H1 (cell line): ENCODE measurements around the gene HDHD5. TPM values are rescaled to one million over a fixed set of nuclear protein-coding genes. Genes with fewer than 3 reads are reported as not detected.

Experiments used
- CTCF ChIA-PET: fragments of 300-600 bp; sonication (Branson Sonifier 250); formaldehyde crosslinking; loops from one replicate; lab custom pipeline; 2021; ENCODE audit not compliant: partially characterized antibody; lab: Charles Lee
- POLR2A ChIA-PET: fragments of 300-600 bp; sonication (Branson Sonifier 250); formaldehyde crosslinking; loops from one replicate; lab custom pipeline; 2021; ENCODE audit warnings: inconsistent platforms; ENCODE audit not compliant: partially characterized antibody; lab: Charles Lee
- DNase-seq, 2 experiments: peaks; one replicate each; pipeline versions ENCODE4 v3.0.0 to v3.0.0-alpha.2; 2010 to 2022; ENCODE audit warnings: low spot score in 2 of 2, low read depth in 1 of 2, mixed read lengths in 1 of 2
- FAIRE-seq: peaks from 2 replicates; lab custom pipeline; 2011; peaks lifted over from hg19 to GRCh38; lab: Jason Lieb, UNC
- H2AFZ ChIP-seq: 2 replicates; pipeline ENCODE4 v1.8.1; 2012; ENCODE audit warnings: low read length, inconsistent platforms
- H2AK5ac ChIP-seq: 2 replicates; pipeline ENCODE4 v1.6.1; 2013; ENCODE audit warnings: low read depth, low read length
- H2BK120ac ChIP-seq: replicated peaks from 2 replicates; pipeline ENCODE3; 2013; ENCODE audit warnings: low read depth, low read length, inconsistent platforms
- H2BK12ac ChIP-seq: 2 replicates; pipeline ENCODE4 v1.6.1; 2013; ENCODE audit warnings: low read depth, low read length
- H2BK15ac ChIP-seq: 2 replicates; pipeline ENCODE4 v1.6.1; 2013; ENCODE audit warnings: low read length
- H2BK20ac ChIP-seq: 2 replicates; pipeline ENCODE4 v1.6.1; 2013; ENCODE audit warnings: low read length
- H2BK5ac ChIP-seq: 2 replicates; pipeline ENCODE4 v1.6.1; 2013; ENCODE audit warnings: low read depth, low read length
- H3K14ac ChIP-seq: 2 replicates; pipeline ENCODE4 v1.6.1; 2013; ENCODE audit warnings: inconsistent platforms; ENCODE audit not compliant: insufficient read length
- H3K18ac ChIP-seq: 2 replicates; pipeline ENCODE4 v1.6.1; 2013; ENCODE audit warnings: low read length; ENCODE audit errors: extremely low read depth
- H3K23ac ChIP-seq: 2 replicates; pipeline ENCODE4 v1.6.1; 2013; ENCODE audit warnings: inconsistent platforms; ENCODE audit not compliant: insufficient read length
- H3K23me2 ChIP-seq: 2 replicates; pipeline ENCODE4 v1.6.1; 2013; ENCODE audit warnings: low read depth, low read length
- H3K27ac ChIP-seq: 2 replicates; pipeline ENCODE4 v1.6.1; 2011; ENCODE audit warnings: low read depth, low read length, inconsistent platforms
- H3K27me3 ChIP-seq, 4 experiments: replicated peaks in 1 of 4; 1 replicate in 1 of 4; 2 replicates in 3 of 4; pipeline versions ENCODE4 v1.6.1 to v1.8.1; 2011 to 2013; ENCODE audit warnings: low read length in 3 of 4, mild to moderate bottlenecking in 3 of 4, inconsistent platforms in 2 of 4, mixed read lengths in 2 of 4, moderate library complexity in 1 of 4; ENCODE audit not compliant: control insufficient read depth in 3 of 4, insufficient read depth in 3 of 4; ENCODE audit errors: extremely low read depth in 1 of 4
- H3K36me3 ChIP-seq, 4 experiments: 2 replicates each; pipeline versions ENCODE4 v1.6.1 to v1.8.1; 2011 to 2013; ENCODE audit warnings: mild to moderate bottlenecking in 4 of 4, low read length in 3 of 4, moderate library complexity in 2 of 4, control low read depth in 1 of 4, inconsistent platforms in 1 of 4; ENCODE audit not compliant: insufficient read depth in 4 of 4, control insufficient read depth in 2 of 4
- H3K4ac ChIP-seq: replicated peaks from 2 replicates; pipeline ENCODE3; 2013; ENCODE audit warnings: low read length, low read depth, mixed read lengths, inconsistent platforms; ENCODE audit not compliant: insufficient read length
- H3K4me1 ChIP-seq, 4 experiments: replicated peaks in 1 of 4; 1 replicate in 1 of 4; 2 replicates in 3 of 4; pipeline versions ENCODE4 v1.6.1 to v1.8.1; 2011 to 2013; ENCODE audit warnings: low read length in 3 of 4, inconsistent platforms in 2 of 4, mixed read lengths in 1 of 4; ENCODE audit not compliant: insufficient read depth in 4 of 4, control insufficient read depth in 3 of 4
- H3K4me2 ChIP-seq, 2 experiments: 2 replicates each; pipeline versions ENCODE4 v1.6.1 to v1.8.1; 2011 to 2013; ENCODE audit warnings: low read depth in 2 of 2, low read length in 2 of 2, control low read depth in 1 of 2, inconsistent platforms in 1 of 2, mild to moderate bottlenecking in 1 of 2; ENCODE audit not compliant: insufficient read depth in 1 of 2
- H3K4me3 ChIP-seq, 4 experiments: fragments of 200-600, 300-600 bp in 1 of 4; sonication (generic), shearing (Covaris generic), sonication (Bioruptor Twin) in 1 of 4; 2 replicates each; pipeline versions ENCODE4 v1.5.1 to v1.8.1; 2011 to 2016; ENCODE audit warnings: low read length in 4 of 4, low read depth in 3 of 4, control low read depth in 2 of 4, inconsistent platforms in 2 of 4, mild to moderate bottlenecking in 2 of 4, mixed read lengths in 1 of 4, moderate library complexity in 1 of 4; ENCODE audit not compliant: insufficient read depth in 2 of 4; ENCODE audit errors: extremely low read depth in 1 of 4
- H3K56ac ChIP-seq: replicated peaks from 2 replicates; pipeline ENCODE3; 2013; ENCODE audit warnings: low read depth, mild to moderate bottlenecking, mixed read lengths, low read length, inconsistent platforms; ENCODE audit not compliant: insufficient read length
- H3K79me1 ChIP-seq: 2 replicates; pipeline ENCODE4 v1.6.1; 2013; ENCODE audit warnings: low read depth, low read length, control low read depth
- H3K79me2 ChIP-seq, 2 experiments: 2 replicates each; pipeline versions ENCODE4 v1.6.1 to v1.8.1; 2012 to 2013; ENCODE audit warnings: low read length in 2 of 2, mild to moderate bottlenecking in 2 of 2, inconsistent platforms in 1 of 2; ENCODE audit not compliant: insufficient read depth in 2 of 2, control insufficient read depth in 1 of 2
- H3K9ac ChIP-seq, 4 experiments: replicated peaks in 1 of 4; 1 replicate in 1 of 4; 2 replicates in 3 of 4; pipeline versions ENCODE4 v1.6.1 to v1.8.1; 2011 to 2013; ENCODE audit warnings: low read depth in 3 of 4, low read length in 3 of 4, control low read depth in 2 of 4, mild to moderate bottlenecking in 2 of 4, moderate library complexity in 2 of 4, inconsistent platforms in 1 of 4; ENCODE audit errors: extremely low read depth in 1 of 4
- H3K9me3 ChIP-seq, 2 experiments: 2 replicates each; pipeline versions ENCODE4 v1.6.1 to v1.8.1; 2012 to 2013; ENCODE audit warnings: mild to moderate bottlenecking in 2 of 2, moderate library complexity in 2 of 2, control low read depth in 1 of 2, inconsistent platforms in 1 of 2, low read depth in 1 of 2, low read length in 1 of 2, mixed read lengths in 1 of 2; ENCODE audit not compliant: insufficient read depth in 2 of 2
- H4K20me1 ChIP-seq, 2 experiments: replicated peaks in 1 of 2; 2 replicates each; pipeline versions ENCODE3 to v1.8.1; 2011 to 2013; ENCODE audit warnings: inconsistent platforms in 2 of 2, low read length in 2 of 2, mild to moderate bottlenecking in 1 of 2; ENCODE audit not compliant: insufficient read depth in 2 of 2, control insufficient read depth in 1 of 2
- H4K5ac ChIP-seq: 2 replicates; pipeline ENCODE4 v1.6.1; 2013; ENCODE audit warnings: low read length, low read depth, mixed read lengths, inconsistent platforms; ENCODE audit not compliant: insufficient read length
- H4K8ac ChIP-seq: 2 replicates; pipeline ENCODE4 v1.8.0; 2013; ENCODE audit warnings: mild to moderate bottlenecking, moderate library complexity, low read length, inconsistent platforms; ENCODE audit not compliant: insufficient read depth; ENCODE audit errors: extremely low read depth
- H4K91ac ChIP-seq: replicated peaks from 2 replicates; pipeline ENCODE3; 2013; ENCODE audit warnings: low read length, mixed read lengths, inconsistent platforms; ENCODE audit not compliant: insufficient read length
- ASH2L ChIP-seq: fragments of 200-600, 300-600 bp; sonication (generic); IDR thresholded peaks from one replicate; pipeline ENCODE4 v1.7.1; 2017; ENCODE audit warnings: low read length
- HDAC2 ChIP-seq, 2 experiments: fragments of 300-600 bp in 1 of 2; sonication (generic) in 1 of 2; IDR thresholded peaks; 2 replicates each; pipeline ENCODE4 v1.6.1; 2011 to 2012; ENCODE audit warnings: low read depth in 2 of 2, low read length in 2 of 2, mild to moderate bottlenecking in 2 of 2, moderate library complexity in 2 of 2, borderline replicate concordance in 1 of 2, inconsistent platforms in 1 of 2
- PHF8 ChIP-seq: fragments of 200-600 bp; sonication (generic); conservative IDR thresholded peaks from 2 replicates; pipeline ENCODE4 v1.7.1; 2012; ENCODE audit warnings: low read depth, mild to moderate bottlenecking, inconsistent platforms, low read length, moderate library complexity
- POLR2AphosphoS5 ChIP-seq: IDR thresholded peaks from 2 replicates; pipeline ENCODE4 v1.6.1; 2011; ENCODE audit warnings: low read depth, low read length
- RBBP5 ChIP-seq: IDR thresholded peaks from 2 replicates; pipeline ENCODE4 v1.7.1; 2012; ENCODE audit warnings: low read depth, mild to moderate bottlenecking, inconsistent platforms, low read length, moderate library complexity, borderline replicate concordance
- RFX5 ChIP-seq: IDR thresholded peaks from 2 replicates; pipeline ENCODE4 v1.6.1; 2011; ENCODE audit warnings: low read depth, low read length, improper control_type of control experiment, borderline replicate concordance
- TEAD4 ChIP-seq: IDR thresholded peaks from 2 replicates; pipeline ENCODE4 v1.6.1; 2012; ENCODE audit warnings: low read depth, low read length, inconsistent platforms, mixed read lengths
- WGBS, 2 experiments: shearing (Covaris generic) in 1 of 2; methylation state at CpG; one replicate each; pipeline versions ENCODE4 v1.1.6 to v1.1.7; 2013 to 2015; ENCODE audit warnings: low lambda C conversion rate in 2 of 2, mixed read lengths in 2 of 2, inconsistent platforms in 1 of 2, low coverage in 1 of 2, missing lambda C conversion rate in 1 of 2; ENCODE audit not compliant: insufficient replicate concordance in 2 of 2, insufficient coverage in 1 of 2, insufficient read length in 1 of 2; ENCODE audit errors: extremely low coverage in 1 of 2, missing lambda C conversion rate in 1 of 2; 5-methylcytosine and 5-hydroxymethylcytosine counted together
- polyA plus RNA-seq, 7 experiments: library from polyadenylated mRNA; depleted of rRNA in 3 of 7; stranded (reverse) in 5 of 7; unstranded in 2 of 7; fragments of >200 nt in 5 of 7; fragments of 200-250 nt in 2 of 7; gene quantifications; 1 replicate in 5 of 7; 2 replicates in 1 of 7; 4 replicates in 1 of 7; pipeline versions ENCODE4 v1.2.1 to v1.2.3, GENCODE V29; 2011 to 2013; ENCODE audit warnings: missing spikeins in 2 of 7, mixed read lengths in 2 of 7
- total RNA-seq: library from RNA; stranded (reverse); fragmentation: NEBNext Ultra II Directional; extraction: Animal tissue kit (Norgen Biotek cat#: 25700); gene quantifications from 2 replicates; pipeline ENCODE4 v1.2.1, GENCODE V29; 2021

HDHD5 gene
- total and polyA plus RNA-seq, 2 of the 8 experiments (the other 6 are each of a cell fraction or from before 2014, with no cell fraction given) = 68.3 to 123 TPM

DNA sequence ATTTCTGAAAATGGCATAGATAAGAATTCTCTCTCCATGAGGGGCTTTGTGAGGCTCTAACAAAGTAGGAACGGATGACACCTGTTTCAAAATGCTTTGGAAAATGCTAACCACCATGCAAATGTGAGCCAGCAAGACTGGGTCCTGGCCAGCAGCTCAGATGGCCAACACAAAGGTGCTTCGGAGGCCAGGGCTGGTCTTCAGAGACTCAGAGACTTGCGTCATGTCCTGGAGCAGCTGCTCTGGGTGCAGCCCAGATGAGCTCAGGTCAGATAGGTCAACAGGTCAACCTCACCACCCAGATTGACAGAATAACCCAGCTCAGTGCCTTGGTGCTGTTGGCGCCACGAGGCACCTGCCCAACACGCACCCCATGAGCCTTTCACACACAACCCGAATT, 25.9 kb downstream of the HDHD5 start:
- DNase-seq (no peak), FAIRE-seq (no peak)
- Histone ChIP-seq H3K56ac (no peak overlapping the region), H3K23me2 (no peaks in the 10 kb centered on the region), H3K4me3 (no peak overlapping the region), H3K23ac (no peak overlapping the region), H3K79me2 (no peaks in the 10 kb centered on the region), H2BK20ac (no peak overlapping the region), H4K8ac (no peak overlapping the region), H2BK5ac (no peak overlapping the region), H2AFZ (no peak overlapping the region), H2BK12ac (no peak overlapping the region), H3K9ac (no peak overlapping the region), H3K9me3 (no peaks in the 10 kb centered on the region), H2BK120ac (no peak overlapping the region), H3K4me1 (peaks cover 0 to 3% (median 1%) of the 10 kb centered on the region in 4 experiments; a peak in 2 of 7 replicates), H3K14ac (no peak overlapping the region), H3K4ac (no peak overlapping the region), H3K79me1 (no peaks in the 10 kb centered on the region), H3K27me3 (no peaks in the 10 kb centered on the region), H3K36me3 (peaks cover 0 to 12% (median 0%) of the 10 kb centered on the region in 4 experiments; a peak in 2 of 8 replicates), H2BK15ac (no peak overlapping the region), H4K5ac (no peak overlapping the region), H3K18ac (no peak overlapping the region), H4K91ac (no peak overlapping the region), H3K27ac (no peak overlapping the region), H4K20me1 (no peaks in the 10 kb centered on the region), H3K4me2 (no peak overlapping the region), H2AK5ac (no peak overlapping the region)
- ChIA-PET CTCF (interaction anchor here (0.6 to 2.5 kb wide), 6 partner anchors 9 to 39 kb away, joined by 3 to 8 read pairs (median 4); no protein-coding TSS in a partner anchor), POLR2A (interaction anchor here (1.0 to 1.3 kb wide), 3 partner anchors 11 to 67 kb away, joined by 3 to 4 read pairs (median 3); no protein-coding TSS in a partner anchor)
- WGBS, 2 experiments = 84% methylated on average over 7 of the region's 7 CpGs; no CpG with 5 or more reads in 1 of the 2 experiments
- no peak for TF ChIP-seq ASH2L
- no peak for TF ChIP-seq POLR2AphosphoS5
- no peak for TF ChIP-seq RFX5
- TF ChIP-seq PHF8 = no peak
- no peak for TF ChIP-seq TEAD4
- no peak for TF ChIP-seq HDAC2 (IDR thresholded peaks at IDR 0.05; ENCODE audit: borderline replicate concordance in 1 of 2, low read depth in 2 of 2, low read length in 2 of 2)
- no peak for TF ChIP-seq RBBP5
